NCI-H82 treated with DMSO at 0.1 percent for 48 hours (cell line): Measurements from ENCODE around the gene PUM2.

ENCODE experiments used
- DNase-seq: peaks from one replicate; lab custom pipeline; 2025; ENCODE audit not compliant: unreplicated experiment; lab: John Stamatoyannopoulos, UW

Gene PUM2

GRCh38 chr2:20219763-20220380, 130.8 kb downstream of the PUM2 start:
- no peak for DNase-seq

DNA sequence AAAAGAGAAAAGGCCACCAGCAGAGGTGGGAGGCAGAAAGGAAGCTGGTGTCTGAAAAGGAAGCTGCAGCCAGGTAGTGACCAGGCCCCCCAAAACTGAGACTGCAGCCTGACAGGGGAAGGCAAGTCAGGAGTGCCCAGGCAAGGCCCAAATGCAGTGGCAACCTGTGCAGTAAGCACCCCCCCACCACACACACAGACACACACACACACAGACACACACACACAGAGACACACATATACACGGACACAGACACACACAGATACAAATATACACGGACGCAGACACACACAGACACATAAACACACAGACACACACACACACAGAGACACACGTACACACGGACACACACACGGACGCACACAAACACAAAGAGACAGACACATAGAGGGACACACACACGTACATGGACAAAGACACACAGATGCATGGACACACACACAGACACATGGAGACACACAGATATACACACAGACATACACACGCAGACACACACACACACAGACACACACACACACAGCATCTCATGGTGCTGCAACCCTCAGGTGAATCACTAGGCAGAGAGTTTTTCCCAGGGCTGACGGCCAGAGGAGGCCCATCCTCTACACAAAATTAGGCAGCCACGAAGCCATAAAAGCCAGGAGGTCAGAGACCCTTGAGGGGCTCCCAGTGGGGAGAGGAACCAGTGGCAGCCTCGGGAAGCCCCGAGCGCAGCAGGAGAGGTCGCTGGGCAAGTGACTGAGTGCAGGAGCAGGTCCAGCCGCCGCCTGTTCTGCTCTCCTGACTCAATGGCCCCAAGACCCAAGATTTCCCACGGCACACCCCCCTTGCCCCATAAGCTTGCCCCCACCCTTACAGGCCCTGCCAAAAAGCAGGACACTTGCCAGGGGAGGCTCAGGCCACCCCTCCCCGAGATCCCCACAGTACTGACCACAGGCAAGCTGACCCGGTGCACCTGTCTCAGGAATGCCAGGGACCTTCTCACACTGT, 132.0 kb downstream of the PUM2 start:
- DNase-seq: no peak

GRCh38 chr2:20217041-20217970, 133.3 kb downstream of the PUM2 start:
- no peak for DNase-seq

- DNase-seq: no peak
These were observed 134.3 kb downstream of the PUM2 start for GRCh38 chr2:20216130-20217025.

- no peak for DNase-seq
These were observed 135.2 kb downstream of the PUM2 start for GRCh38 chr2:20215183-20216040.

GRCh38 chr2:20214566-20215182, 136.0 kb downstream of the PUM2 start:
- DNase-seq: no peak

- no peak for DNase-seq
These were observed 136.7 kb downstream of the PUM2 start for GRCh38 chr2:20213651-20214565.

GRCh38 chr2:20212871-20213503, 137.7 kb downstream of the PUM2 start:
- no peak for DNase-seq

DNA sequence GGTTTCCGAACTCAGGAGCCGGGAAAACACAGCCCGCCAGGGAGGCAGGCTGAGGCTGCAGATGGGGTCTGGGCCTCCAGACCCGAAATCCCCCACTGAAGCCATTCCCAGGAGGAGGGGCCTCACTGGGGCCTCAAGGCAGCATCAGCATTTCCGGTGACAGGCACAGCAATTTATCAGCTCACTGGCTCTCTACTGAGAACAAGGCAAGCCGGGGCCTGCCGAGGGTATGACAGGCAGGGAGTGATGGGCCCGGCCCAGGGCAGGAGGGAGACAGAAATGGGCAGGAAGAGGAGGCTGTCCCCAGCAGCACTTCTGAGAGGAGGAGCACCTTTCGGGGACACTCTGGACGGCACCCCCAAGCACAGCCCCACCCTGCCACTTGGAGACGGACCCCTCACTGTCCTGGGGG, 138.2 kb downstream of the PUM2 start:
- DNase-seq: no peak

- no peak for DNase-seq
These were observed 138.7 kb downstream of the PUM2 start for GRCh38 chr2:20211860-20212458.

GRCh38 chr2:20211420-20211819, 139.2 kb downstream of the PUM2 start:
- no peak for DNase-seq

DNA sequence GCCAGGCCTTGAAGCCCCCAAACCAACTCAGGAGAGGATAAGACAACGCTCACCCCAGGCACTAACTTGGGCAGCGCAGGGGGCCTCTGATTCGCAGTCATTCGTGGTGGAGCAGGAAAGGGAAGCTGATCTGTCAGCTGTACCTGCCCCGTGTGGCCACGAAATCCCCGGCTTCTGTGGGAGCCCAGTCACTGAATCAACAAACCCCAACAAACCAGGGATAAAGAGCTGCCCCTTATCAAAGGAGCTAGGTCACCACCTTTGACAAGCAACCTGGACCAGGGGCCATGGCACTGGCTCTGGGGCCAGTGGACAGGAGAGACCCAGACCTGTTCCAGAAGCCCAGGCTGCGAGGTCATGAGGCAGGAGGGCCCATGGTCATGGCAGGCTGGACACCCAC, 140.2 kb downstream of the PUM2 start:
- no peak for DNase-seq

DNA sequence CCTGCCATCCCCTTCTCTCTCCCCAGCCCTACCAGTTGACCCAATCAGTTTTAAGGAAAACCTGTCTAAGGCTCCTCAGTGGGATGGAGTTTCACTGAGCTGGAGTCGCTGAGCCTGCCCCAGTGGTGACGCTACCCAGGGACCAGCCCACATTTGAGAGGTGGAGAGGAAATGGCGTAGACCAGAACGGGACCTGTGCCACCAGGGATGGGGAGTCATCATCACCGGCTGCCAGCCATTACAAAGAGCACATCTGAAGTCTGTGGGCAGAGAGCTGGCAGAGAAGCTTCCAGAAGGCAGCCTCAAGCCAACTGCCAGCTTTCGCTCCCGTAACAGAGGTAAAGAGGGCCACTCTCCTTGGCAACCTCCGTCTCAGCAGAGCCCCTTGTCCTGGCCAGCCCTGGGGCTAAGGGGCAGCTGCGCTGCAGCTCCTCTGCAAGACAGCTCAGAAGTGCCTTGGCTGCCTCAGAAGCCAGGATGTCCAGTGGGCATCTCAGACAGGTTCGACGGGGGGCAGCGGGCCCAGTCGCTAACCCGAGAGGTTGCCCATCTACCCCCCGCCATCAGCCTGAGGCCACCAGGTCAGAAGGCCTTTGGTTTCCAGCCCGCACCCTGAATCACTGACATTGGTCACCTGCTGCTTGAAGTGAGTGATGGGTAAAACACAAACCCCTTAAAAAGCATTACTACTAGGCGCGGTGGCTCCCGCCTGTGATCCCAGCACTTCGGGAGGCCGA, 141.1 kb downstream of the PUM2 start:
- DNase-seq: no peak

DNA sequence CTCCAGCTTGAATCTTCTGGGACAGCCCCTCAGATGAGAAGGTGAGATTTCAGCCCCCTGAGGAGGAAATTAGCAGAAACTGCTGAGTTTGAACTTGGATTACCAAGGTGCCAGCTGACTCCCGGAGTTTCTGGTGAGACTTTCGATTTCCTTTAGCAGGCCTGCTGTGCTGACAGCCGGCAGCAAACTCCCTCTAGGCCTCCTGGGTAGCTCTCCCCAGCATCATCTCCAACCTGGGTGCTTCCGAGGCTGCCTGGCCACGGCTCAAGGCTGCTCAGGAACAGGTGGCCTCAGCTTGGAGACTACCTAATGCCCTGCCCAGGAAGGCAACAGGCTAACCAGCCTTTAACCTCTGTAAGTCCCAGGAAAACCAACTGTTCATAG, 142.2 kb downstream of the PUM2 start:
- no peak for DNase-seq

GRCh38 chr2:20207051-20207450, 143.6 kb downstream of the PUM2 start:
- DNase-seq: no peak

DNA sequence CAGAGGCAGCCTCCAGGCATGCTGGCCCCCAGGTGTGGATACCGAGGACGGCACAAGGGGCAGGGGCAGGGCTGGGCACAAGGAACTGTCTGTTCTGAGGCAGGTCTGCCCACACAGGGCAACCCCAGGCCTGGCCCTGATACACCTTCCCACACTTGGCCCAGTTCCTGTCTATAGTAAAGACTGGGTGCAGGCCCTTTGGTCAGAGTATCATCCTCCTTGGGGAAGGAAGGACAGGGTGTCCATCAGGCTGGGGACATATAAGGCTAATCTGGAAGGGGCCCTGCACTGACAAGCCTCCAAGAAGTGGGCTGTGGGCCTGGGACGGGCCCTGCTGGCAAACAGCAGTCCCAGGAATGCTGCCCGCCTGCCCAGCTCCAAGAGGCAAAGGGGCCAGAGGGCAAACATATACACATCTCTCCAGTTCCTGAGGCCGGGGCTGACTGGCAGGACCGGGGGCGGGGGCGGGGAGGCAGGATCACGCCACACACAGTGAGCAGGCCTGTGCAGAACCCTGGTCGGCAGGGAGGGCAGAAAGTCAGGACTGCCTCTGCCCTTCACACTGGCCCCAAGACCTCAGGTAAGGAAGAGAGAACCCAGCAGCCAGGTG, 144.6 kb downstream of the PUM2 start:
- DNase-seq: no peak
